Caki2 (cell line): ENCODE data around the gene NUSAP1. TPM values are rescaled to one million over a fixed set of nuclear protein-coding genes. Genes with fewer than 3 reads are reported as not detected.

Experiments used
- total RNA-seq: library from RNA; depleted of rRNA; stranded (reverse); fragments of >200 nt; shearing (Covaris generic); gene quantifications from 2 replicates; pipeline ENCODE4 v1.2.3, GENCODE V29; 2014; ENCODE audit warnings: low replicate concordance; rRNA removed

NUSAP1 gene
- total RNA-seq, 1 experiment from 2014 or later = 177 TPM

Other genes starting within 250 kb of the NUSAP1 start
- 41.1 and 45.9 TPM in 2 replicates for gene INO80, start 216.6 kb upstream of the NUSAP1 start, total RNA-seq
- gene EXD1, start 102.1 kb upstream of the NUSAP1 start, total RNA-seq = not detected in 2 replicates
- 160 and 201 TPM in 2 replicates for gene CHP1, start 101.6 kb upstream of the NUSAP1 start, total RNA-seq
- gene OIP5, start 290 bp upstream of the NUSAP1 start, total RNA-seq = 81.2 and 93.0 TPM in 2 replicates
- gene NDUFAF1, start 69.6 kb downstream of the NUSAP1 start, total RNA-seq = 16.1 and 33.7 TPM in 2 replicates
- 24.2 and 41.8 TPM in 2 replicates for gene RTF1, start 84.2 kb downstream of the NUSAP1 start, total RNA-seq
- 6.7 and 30.3 TPM in 2 replicates for gene ITPKA, start 161.0 kb downstream of the NUSAP1 start, total RNA-seq
- not detected in 2 replicates for gene LTK, start 180.9 kb downstream of the NUSAP1 start, total RNA-seq
- 9.3 and 24.2 TPM in 2 replicates for gene RPAP1, start 211.4 kb downstream of the NUSAP1 start, total RNA-seq
- gene TYRO3, start 226.3 kb downstream of the NUSAP1 start, total RNA-seq = 16.5 and 20.2 TPM in 2 replicates